OCI-LY3 (cell line): ENCODE results near the gene ITGAE.

ENCODE experiments used
- CTCF ChIP-seq: fragments of 200-600, 300-600 bp; sonication (generic); IDR thresholded peaks from 2 replicates; pipeline ENCODE4 v1.5.1; 2014; ENCODE audit warnings: antibody characterized with exemption, low read length, low read depth
- EZH2phosphoT487 ChIP-seq: fragments of 200-600 bp; shearing (Covaris generic); IDR thresholded peaks from 2 replicates; pipeline ENCODE4 v1.6.1; 2018; ENCODE audit warnings: antibody characterized with exemption, mixed run types, low read depth

- TF ChIP-seq CTCF, result no peak
- no peak for TF ChIP-seq EZH2phosphoT487
These were observed 27.5 kb downstream of the ITGAE start for GRCh38 chr17:3773511-3773910.
